Measurements from ENCODE around the gene TACR1.

Gene TACR1

GRCh38 chr2:75044291-75044690 is 155.0 kb downstream of the TACR1 start (continued):
- TF ChIP-seq REST (tag by site-specific recombination; IDR thresholded peaks at IDR 0.05) (no peak), SP7 (tag by site-specific recombination; IDR thresholded peaks at IDR 0.05) (no peak), MEIS1 (CRISPR knock-in tag; IDR thresholded peaks at IDR 0.05; ENCODE audit: borderline replicate concordance) (no peak), ZNF561 (tag by site-specific recombination; IDR thresholded peaks at IDR 0.05; ENCODE audit: borderline replicate concordance) (no peak), ZNF585B (tag by site-specific recombination; IDR thresholded peaks at IDR 0.05) (no peak), ZBTB26 (tag by site-specific recombination; optimal IDR thresholded peaks at IDR 0.05) (no peak), ZNF426 (tag by site-specific recombination; IDR thresholded peaks at IDR 0.05) (no peak)

GRCh38 chr2:75042823-75043222 is 156.5 kb downstream of the TACR1 start:
- Histone ChIP-seq H3K27ac (ENCODE audit: extremely low read depth, low read depth, low read length) (no peak overlapping the region), H3K36me3 (ENCODE audit: control insufficient read depth in 2 of 2, insufficient read depth in 1 of 2, low read length in 2 of 2) (no peaks in the 10 kb centered on the region), H3K4me1 (ENCODE audit: control insufficient read depth, insufficient read depth, low read length) (no peaks in the 10 kb centered on the region), H3K4me3 (ENCODE audit: low read depth, low read length) (no peak overlapping the region), H3K9me3 (ENCODE audit: control insufficient read depth, insufficient read depth, low read depth, low read length) (no peaks in the 10 kb centered on the region)
- CTCF ChIA-PET = interaction anchor here (0.5 to 0.7 kb wide), 4 partner anchors 76 to 425 kb away, joined by 3 read pairs; no protein-coding TSS in a partner anchor
- TF ChIP-seq ZNF324 (tag by site-specific recombination; IDR thresholded peaks at IDR 0.05) = no peak
- TF ChIP-seq ZSCAN16 (tag by site-specific recombination; IDR thresholded peaks at IDR 0.05) = no peak
- TF ChIP-seq ZNF133 (tag by site-specific recombination; IDR thresholded peaks at IDR 0.05) = no peak
- no peak for TF ChIP-seq ZNF248 (tag by site-specific recombination; IDR thresholded peaks at IDR 0.05)
- no peak for TF ChIP-seq ZNF501 (tag by site-specific recombination; IDR thresholded peaks at IDR 0.05)
- POLR2A ChIA-PET = no interaction called here

GRCh38 chr2:75041731-75042600 is 157.4 kb downstream of the TACR1 start:
- Histone ChIP-seq H3K27ac (ENCODE audit: extremely low read depth, low read depth, low read length) (no peak overlapping the region), H3K4me1 (ENCODE audit: control insufficient read depth, insufficient read depth, low read length) (no peaks in the 10 kb centered on the region), H3K4me3 (ENCODE audit: low read depth, low read length) (no peak overlapping the region), H3K36me3 (ENCODE audit: control insufficient read depth in 2 of 2, insufficient read depth in 1 of 2, low read length in 2 of 2) (no peaks in the 10 kb centered on the region), H3K9me3 (ENCODE audit: control insufficient read depth, insufficient read depth, low read depth, low read length) (no peaks in the 10 kb centered on the region)
- ChIA-PET POLR2A (no interaction called here), CTCF (interaction anchor here (0.6 kb wide), 1 partner anchor 424 kb away, joined by 3 read pairs; no protein-coding TSS in a partner anchor)
- TF ChIP-seq ZEB2 (tag by site-specific recombination; IDR thresholded peaks at IDR 0.05) (no peak), ZNF514 (tag by site-specific recombination; IDR thresholded peaks at IDR 0.05) (no peak), ZNF114 (tag by site-specific recombination; IDR thresholded peaks at IDR 0.05) (no peak), ZNF843 (tag by site-specific recombination; IDR thresholded peaks at IDR 0.05) (no peak), ZNF707 (tag by site-specific recombination; IDR thresholded peaks at IDR 0.05) (no peak)

Measured in HEK293 (cell line).